SU-DHL-6 (cell line): ENCODE results near the gene ST6GALNAC2.

ENCODE experiments used
- CTCF ChIP-seq: fragments of 200-600 bp; sonication (generic); IDR thresholded peaks from one replicate; pipeline ENCODE4 v1.5.1; 2017; ENCODE audit warnings: antibody characterized with exemption, mild to moderate bottlenecking, low read length, moderate library complexity; ENCODE audit not compliant: insufficient read depth, poor library complexity, severe bottlenecking
- EZH2phosphoT487 ChIP-seq: fragments of 200-600 bp; sonication (generic), shearing (Covaris generic); conservative IDR thresholded peaks from 2 replicates; pipeline ENCODE4 v1.6.1; 2018; ENCODE audit warnings: mild to moderate bottlenecking, antibody characterized with exemption, low read length, moderate library complexity, mixed read lengths

DNA sequence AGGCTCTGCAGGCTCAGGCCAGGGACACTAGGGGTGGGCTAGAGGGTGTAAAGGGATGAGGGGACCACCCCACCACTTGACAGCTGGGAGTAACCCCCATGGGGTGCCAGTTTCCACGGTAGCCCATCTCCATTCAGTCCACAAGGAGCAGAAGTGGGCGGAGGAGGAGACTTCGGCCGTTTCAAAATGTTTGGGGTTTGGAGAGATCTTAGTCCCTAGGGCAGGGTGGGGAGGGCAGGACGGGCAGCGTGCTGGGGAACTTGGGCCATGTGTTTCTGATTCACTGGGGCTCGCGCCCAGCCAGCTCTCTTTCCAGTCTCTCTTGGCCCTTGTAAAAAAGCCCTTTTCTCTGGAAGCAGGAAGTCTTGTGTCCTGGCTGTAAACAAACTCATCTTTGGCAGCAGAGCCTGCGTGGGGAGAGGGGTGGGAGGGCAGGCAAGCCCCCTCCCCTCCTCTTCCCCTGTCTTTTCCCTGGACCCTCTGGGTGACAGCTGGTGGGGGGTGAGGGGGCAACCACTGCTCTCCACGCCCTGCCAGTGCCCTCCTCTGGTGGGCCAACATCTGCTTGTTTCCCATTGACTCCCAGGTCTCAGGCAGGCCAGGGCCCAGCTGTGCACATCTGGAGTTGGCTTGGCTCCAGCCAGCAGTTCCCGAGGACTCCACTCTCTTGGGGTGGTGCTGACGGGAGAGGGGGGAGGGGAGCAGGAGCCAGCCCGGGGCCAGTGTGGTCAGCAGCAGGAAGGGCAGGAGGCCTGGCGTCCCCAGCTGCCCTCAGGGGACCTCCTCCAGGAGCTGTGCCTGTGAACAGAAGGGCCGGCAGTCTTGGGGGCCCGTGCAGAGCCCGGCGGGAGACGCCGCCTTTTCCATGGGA, 56.2 kb downstream of the ST6GALNAC2 start:
- no peak for TF ChIP-seq CTCF
- TF ChIP-seq EZH2phosphoT487 = no peak
